GM12891 (cell line): ENCODE measurements around the gene USP20.

Experiments
- POLR2A ChIP-seq: IDR thresholded peaks from 2 replicates; pipeline ENCODE4 v1.6.1; 2011; ENCODE audit warnings: low read depth, low read length, control low read depth
- POLR2AphosphoS5 ChIP-seq: IDR thresholded peaks from 2 replicates; pipeline ENCODE4 v1.6.1; 2011; ENCODE audit warnings: low read depth, low read length, control low read depth

DNA sequence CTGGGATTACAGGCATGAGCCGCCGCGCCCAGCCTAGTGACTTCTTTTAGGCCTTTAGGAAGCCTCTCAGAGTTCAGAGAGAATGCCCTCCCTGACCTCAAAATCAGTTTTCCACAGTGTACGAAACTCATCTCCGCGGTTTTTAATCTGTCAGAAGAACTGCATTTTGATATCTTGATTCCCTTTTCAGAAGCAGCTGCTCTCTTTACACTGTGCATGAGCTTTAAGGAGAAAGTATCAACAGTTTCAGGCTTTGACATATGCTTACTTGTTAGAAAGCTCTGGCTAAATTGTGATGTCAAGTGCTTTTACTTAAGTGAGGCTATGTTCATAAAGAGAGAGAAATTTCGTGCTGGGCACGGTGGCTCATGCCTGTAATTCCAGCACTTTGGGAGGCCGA lies 74.6 kb downstream of the USP20 start:
- no peak for TF ChIP-seq POLR2A
- TF ChIP-seq POLR2AphosphoS5: peak; percentile 12; the same call in 1 of the 2 replicates
